ENCODE measurements around the gene PPP1R12A.

GRCh38 chr12:79916826-79917225 lies 18.1 kb downstream of the PPP1R12A start:
- TF ChIP-seq CTCF (IDR thresholded peaks at IDR 0.05 in 8 of 11, conservative IDR thresholded peaks at IDR 0.05 in 3 of 11) = no peak
- TF ChIP-seq POLR2A (IDR thresholded peaks at IDR 0.05) = no peak
